ENCODE data around the gene PAX6.

- no peak for TF ChIP-seq SRSF9 (IDR thresholded peaks at IDR 0.05; ENCODE audit: borderline replicate concordance, insufficient read depth, low read depth, low read length, poor library complexity, severe bottlenecking)
- TF ChIP-seq KAT8 (CRISPR knock-in tag; IDR thresholded peaks at IDR 0.05): no peak
- TF ChIP-seq ZNF75D (CRISPR knock-in tag; IDR thresholded peaks at IDR 0.05; ENCODE audit: borderline replicate concordance): no peak
- TF ChIP-seq JUN (CRISPR knock-in tag; IDR thresholded peaks at IDR 0.05): no peak
- no peak for TF ChIP-seq NR2C2 (CRISPR knock-in tag; IDR thresholded peaks at IDR 0.05; ENCODE audit: borderline replicate concordance)
- TF ChIP-seq DPF2 (CRISPR knock-in tag; IDR thresholded peaks at IDR 0.05; ENCODE audit: borderline replicate concordance, low read depth): no peak
- TF ChIP-seq POLR2A (IDR thresholded peaks at IDR 0.05; ENCODE audit: insufficient read depth in 1 of 2, low read depth in 2 of 2, low read length in 2 of 2): no peak
- TF ChIP-seq, protein P1, sequence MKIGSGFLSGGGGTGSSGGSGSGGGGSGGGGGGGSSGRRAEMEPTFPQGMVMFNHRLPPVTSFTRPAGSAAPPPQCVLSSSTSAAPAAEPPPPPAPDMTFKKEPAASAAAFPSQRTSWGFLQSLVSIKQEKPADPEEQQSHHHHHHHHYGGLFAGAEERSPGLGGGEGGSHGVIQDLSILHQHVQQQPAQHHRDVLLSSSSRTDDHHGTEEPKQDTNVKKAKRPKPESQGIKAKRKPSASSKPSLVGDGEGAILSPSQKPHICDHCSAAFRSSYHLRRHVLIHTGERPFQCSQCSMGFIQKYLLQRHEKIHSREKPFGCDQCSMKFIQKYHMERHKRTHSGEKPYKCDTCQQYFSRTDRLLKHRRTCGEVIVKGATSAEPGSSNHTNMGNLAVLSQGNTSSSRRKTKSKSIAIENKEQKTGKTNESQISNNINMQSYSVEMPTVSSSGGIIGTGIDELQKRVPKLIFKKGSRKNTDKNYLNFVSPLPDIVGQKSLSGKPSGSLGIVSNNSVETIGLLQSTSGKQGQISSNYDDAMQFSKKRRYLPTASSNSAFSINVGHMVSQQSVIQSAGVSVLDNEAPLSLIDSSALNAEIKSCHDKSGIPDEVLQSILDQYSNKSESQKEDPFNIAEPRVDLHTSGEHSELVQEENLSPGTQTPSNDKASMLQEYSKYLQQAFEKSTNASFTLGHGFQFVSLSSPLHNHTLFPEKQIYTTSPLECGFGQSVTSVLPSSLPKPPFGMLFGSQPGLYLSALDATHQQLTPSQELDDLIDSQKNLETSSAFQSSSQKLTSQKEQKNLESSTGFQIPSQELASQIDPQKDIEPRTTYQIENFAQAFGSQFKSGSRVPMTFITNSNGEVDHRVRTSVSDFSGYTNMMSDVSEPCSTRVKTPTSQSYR (CRISPR knock-in tag; IDR thresholded peaks at IDR 0.05; ENCODE audit: borderline replicate concordance): no peak
- TF ChIP-seq JUND (CRISPR knock-in tag; IDR thresholded peaks at IDR 0.05): no peak
- no peak for TF ChIP-seq BHLHE40 (IDR thresholded peaks at IDR 0.05; ENCODE audit: low read length)
These were observed 16.5 kb upstream of the PAX6 start for GRCh38 chr11:31827455-31828206.
